Testis (tissue), 5 donors: ENCODE data around the gene ALG3. TPM values are rescaled to one million over a fixed set of nuclear protein-coding genes. Genes with fewer than 3 reads are reported as not detected.

Experiments used
- DNase-seq: peaks from one replicate; pipeline ENCODE4 v3.0.0-alpha.2; 2019
- H3K27ac ChIP-seq, 2 donors: fragments of 200-600 bp; sonication (generic); one replicate each; pipeline ENCODE4 v1.5.1; 2019
- H3K27me3 ChIP-seq: fragments of 200-600 bp; sonication (generic); one replicate; pipeline ENCODE4 v1.5.1; 2019
- H3K36me3 ChIP-seq: fragments of 200-600 bp; sonication (generic); one replicate; pipeline ENCODE4 v1.5.1; 2017; ENCODE audit warnings: low read depth; ENCODE audit errors: missing control alignments
- H3K4me1 ChIP-seq: fragments of 200-600 bp; sonication (generic); one replicate; pipeline ENCODE4 v1.5.1; 2019
- H3K4me3 ChIP-seq, 2 donors: fragments of 200-600 bp; sonication (generic); one replicate each; pipeline ENCODE4 v1.5.1; 2017 to 2019
- H3K9me3 ChIP-seq: fragments of 200-600 bp; sonication (generic); one replicate; pipeline ENCODE4 v1.5.1; 2017
- POLR2A ChIP-seq: fragments of 450-650 bp; IDR thresholded peaks from one replicate; pipeline ENCODE4 v1.6.1; 2017; ENCODE audit warnings: antibody characterized with exemption, mild to moderate bottlenecking, moderate library complexity
- WGBS, 2 donors: methylation state at CpG; one replicate each; pipeline ENCODE4 v1.1.5; 2018; 5-methylcytosine and 5-hydroxymethylcytosine counted together
- intact Hi-C: fragments of 100-400 bp; cut with DNase I; formaldehyde crosslinking; loops from one replicate; pipeline ENCODE4 v1.15.1; 2023; ENCODE audit warnings: low total_unique reads
- long read RNA-seq, 2 donors: transcript quantifications; one replicate each; lab custom pipeline, GENCODE V29; 2026
- polyA plus RNA-seq: library from polyadenylated mRNA; stranded (reverse); fragments of 350-450 nt; fragmentation: Illumina TruSeq; extraction: RNeasy Lipid Tissue Mini Kit (QIAGEN cat#74804); gene quantifications from one replicate; pipeline ENCODE4 v1.2.3, GENCODE V29; 2014; ENCODE audit warnings: low read depth, low replicate concordance; ENCODE audit not compliant: insufficient read depth
- total RNA-seq, 2 donors: library from RNA; depleted of rRNA; stranded (reverse); fragments of >200 nt; gene quantifications; one replicate each; pipeline ENCODE4 v1.2.3, GENCODE V29; 2016
- TF ChIP-seq, protein P1 (sequence below), 3 experiments: fragments of 450-650 bp in 2 of 3; fragments of 200-600 bp in 1 of 3; sonication (generic) in 1 of 3; IDR thresholded peaks; one replicate each; pipeline ENCODE4 v1.5.1; 2016 to 2019; ENCODE audit warnings: antibody characterized with exemption in 3 of 3, mild to moderate bottlenecking in 2 of 3, moderate library complexity in 1 of 3

ALG3 gene
- total RNA-seq (10 to 100 TPM; 79.4 to 91.7 TPM), polyA plus RNA-seq (58.7 TPM)
- long read RNA-seq, donor 1, transcript ALG3-201 (9 exons, 1,528 nt): major isoform, 8 of 236 reads
- long read RNA-seq, donor 1, partial matches to known transcripts: 194 of 236 reads
- long read RNA-seq, donor 1, other reads (novel, unspliced or antisense): 31 of 236 reads
- long read RNA-seq, donor 2, transcript ALG3-201 (9 exons, 1,528 nt): major isoform, 5 of 13 reads
- long read RNA-seq, donor 2, partial matches to known transcripts: 5 of 13 reads
- long read RNA-seq, donor 2, other reads (novel, unspliced or antisense): 0 of 13 reads

DNA sequence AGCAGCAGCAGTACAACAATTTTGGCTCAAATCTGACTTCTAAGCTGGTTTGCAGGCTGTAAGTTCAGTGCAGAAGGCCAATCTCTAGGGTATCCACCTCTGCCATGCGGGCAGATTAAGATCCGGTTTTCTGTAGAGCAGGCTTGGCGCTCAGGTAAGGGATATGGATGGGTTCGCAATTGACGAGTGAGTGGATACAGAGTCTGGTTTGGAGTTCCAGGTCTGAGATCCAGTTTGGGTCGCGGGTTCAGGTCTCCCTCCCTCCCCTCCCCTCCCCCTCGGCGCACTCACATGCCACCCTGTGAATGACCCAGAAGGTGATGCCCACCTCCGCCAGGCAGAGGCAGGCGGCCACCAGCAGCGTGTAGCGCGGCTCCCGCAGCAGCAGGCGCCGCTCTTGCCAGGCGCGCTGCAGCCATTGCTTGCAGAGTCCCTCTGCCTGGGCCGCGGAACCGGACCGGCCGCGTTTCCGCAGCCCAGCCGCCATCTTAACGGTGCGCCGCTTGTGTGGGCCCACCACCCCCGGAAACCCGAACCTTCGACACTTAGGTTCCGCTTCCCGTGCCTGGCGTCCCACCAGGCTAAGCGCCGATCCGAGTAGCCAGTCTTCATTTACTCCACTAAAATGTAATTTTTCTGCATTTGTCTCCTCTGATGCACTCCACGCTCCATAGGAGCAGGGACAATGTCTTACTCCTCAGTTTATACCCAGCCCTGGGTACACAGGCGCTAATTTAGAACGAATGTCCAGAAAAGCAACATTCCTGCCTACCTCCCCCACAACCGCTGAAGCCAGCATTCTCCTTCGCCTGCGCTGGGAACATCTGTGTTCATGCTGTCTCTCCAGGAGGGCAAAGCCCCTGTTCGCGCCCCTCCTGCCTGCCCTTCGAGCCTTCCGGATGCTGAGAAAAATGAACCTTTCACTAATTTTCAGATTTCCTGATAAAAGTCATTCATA, at the start of gene ALG3:
ALG3 (minus strand) TSS at position 509 of the 958 bp plus-strand sequence; CDS start at position 487, 22 bp downstream.
- Histone ChIP-seq H3K4me3 (peak within 1 kb of the TSS; percentile 81 to 84), H3K27me3 (no peaks in the 10 kb centered on the region), H3K36me3 (no peaks in the 10 kb centered on the region), H3K27ac (peak within 1 kb of the TSS; percentile 73 to 81), H3K4me1 (peaks cover 10% of the 10 kb centered on the region), H3K9me3 (no peaks in the 10 kb centered on the region)
- WGBS, 2 donors: 0% methylated on average over 37 to 49 of the region's 49 CpGs
- intact Hi-C loops: loop anchor here (10.0 kb wide), 1 partner anchor 354 kb away; no protein-coding TSS in a partner anchor
- DNase-seq: peak; percentile 86
- TF ChIP-seq, protein P1, sequence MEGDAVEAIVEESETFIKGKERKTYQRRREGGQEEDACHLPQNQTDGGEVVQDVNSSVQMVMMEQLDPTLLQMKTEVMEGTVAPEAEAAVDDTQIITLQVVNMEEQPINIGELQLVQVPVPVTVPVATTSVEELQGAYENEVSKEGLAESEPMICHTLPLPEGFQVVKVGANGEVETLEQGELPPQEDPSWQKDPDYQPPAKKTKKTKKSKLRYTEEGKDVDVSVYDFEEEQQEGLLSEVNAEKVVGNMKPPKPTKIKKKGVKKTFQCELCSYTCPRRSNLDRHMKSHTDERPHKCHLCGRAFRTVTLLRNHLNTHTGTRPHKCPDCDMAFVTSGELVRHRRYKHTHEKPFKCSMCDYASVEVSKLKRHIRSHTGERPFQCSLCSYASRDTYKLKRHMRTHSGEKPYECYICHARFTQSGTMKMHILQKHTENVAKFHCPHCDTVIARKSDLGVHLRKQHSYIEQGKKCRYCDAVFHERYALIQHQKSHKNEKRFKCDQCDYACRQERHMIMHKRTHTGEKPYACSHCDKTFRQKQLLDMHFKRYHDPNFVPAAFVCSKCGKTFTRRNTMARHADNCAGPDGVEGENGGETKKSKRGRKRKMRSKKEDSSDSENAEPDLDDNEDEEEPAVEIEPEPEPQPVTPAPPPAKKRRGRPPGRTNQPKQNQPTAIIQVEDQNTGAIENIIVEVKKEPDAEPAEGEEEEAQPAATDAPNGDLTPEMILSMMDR (IDR thresholded peaks at IDR 0.05): no peak
- no peak for TF ChIP-seq POLR2A

DNA sequence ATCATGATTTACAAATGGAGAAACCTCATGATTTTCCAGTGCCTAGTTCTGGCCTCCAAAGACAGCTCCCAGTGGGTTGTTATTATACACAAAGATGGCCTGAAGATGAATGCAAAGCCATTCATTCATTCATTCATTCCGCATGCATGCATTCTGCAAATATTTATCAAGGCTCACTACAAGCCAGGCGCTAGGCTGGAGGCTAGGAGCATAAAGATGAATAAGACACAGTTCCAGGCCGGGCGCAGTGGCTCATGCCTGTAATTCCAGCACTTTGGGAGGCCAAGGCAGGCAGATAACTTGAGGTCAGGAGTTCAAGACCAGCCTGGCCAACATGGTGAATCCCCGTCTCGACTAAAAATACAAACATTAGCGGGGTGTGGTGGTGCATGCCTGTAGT, 47.9 kb upstream of the ALG3 start:
- DNase-seq: no peak
- Histone ChIP-seq H3K36me3 (no peaks in the 10 kb centered on the region), H3K27me3 (no peaks in the 10 kb centered on the region), H3K4me3 (no peak overlapping the region), H3K9me3 (no peaks in the 10 kb centered on the region), H3K4me1 (peaks cover 10% of the 10 kb centered on the region), H3K27ac (no peak overlapping the region)
- no peak for TF ChIP-seq POLR2A
- TF ChIP-seq, protein P1 (IDR thresholded peaks at IDR 0.05): no peak
- WGBS, 2 donors: 72 to 79% methylated on average over 7 of the region's 7 CpGs
- intact Hi-C loops: no loop called here

DNA sequence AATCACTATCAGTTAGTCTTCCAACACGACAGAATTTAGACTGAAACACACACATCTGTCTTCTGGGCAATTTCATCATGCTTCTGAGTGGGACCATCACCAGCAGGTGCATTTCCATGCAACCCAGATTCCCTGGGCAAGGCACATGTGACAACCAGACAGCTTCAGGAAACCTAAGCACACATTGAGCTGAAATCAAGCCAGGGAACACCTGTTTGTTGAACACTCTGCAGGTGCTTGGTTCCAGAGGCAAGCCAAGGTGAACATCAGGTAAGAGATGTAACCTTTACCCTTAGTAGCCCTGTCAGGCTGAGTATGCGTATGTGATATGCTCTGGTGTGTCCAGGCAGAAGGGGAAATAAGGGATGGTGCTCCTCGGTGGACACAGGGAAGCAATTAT, 47.0 kb upstream of the ALG3 start:
- no peak for DNase-seq
- 71 to 77% methylated on average over 3 of the region's 3 CpGs for WGBS, 2 donors
- no peak overlapping the region for H3K4me3 ChIP-seq
- H3K27me3 ChIP-seq: no peaks in the 10 kb centered on the region
- no peak for TF ChIP-seq POLR2A
- no peaks in the 10 kb centered on the region for H3K9me3 ChIP-seq
- H3K4me1 ChIP-seq: peaks cover 10% of the 10 kb centered on the region
- no peak overlapping the region for H3K27ac ChIP-seq
- H3K36me3 ChIP-seq: no peaks in the 10 kb centered on the region
- intact Hi-C loops: no loop called here

DNA sequence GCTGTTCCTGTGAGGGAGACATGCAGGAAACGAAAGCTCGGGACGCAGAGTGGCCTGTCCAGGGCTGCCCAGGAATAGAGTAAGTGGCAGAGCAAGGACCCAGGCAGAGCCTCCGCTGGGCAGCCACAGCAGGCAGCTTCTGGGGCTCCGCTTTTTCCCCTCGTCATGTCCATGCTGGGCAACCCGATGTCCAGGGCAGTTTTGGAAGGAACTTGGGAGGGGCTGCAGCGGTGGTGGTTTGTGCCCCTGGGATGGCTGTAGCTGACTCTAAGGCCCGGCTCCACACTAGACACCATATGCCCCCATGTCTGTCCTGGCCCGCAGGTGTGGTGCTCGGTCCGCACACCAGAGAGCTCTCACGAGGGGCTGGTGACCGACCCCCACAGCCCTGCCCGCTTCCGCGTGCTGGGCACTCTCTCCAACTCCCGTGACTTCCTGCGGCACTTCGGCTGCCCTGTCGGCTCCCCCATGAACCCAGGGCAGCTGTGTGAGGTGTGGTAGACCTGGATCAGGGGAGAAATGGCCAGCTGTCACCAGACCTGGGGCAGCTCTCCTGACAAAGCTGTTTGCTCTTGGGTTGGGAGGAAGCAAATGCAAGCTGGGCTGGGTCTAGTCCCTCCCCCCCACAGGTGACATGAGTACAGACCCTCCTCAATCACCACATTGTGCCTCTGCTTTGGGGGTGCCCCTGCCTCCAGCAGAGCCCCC, 43.1 kb upstream of the ALG3 start:
- Histone ChIP-seq H3K9me3 (no peaks in the 10 kb centered on the region), H3K4me3 (no peak overlapping the region), H3K36me3 (no peaks in the 10 kb centered on the region), H3K27ac (no peak overlapping the region), H3K27me3 (no peaks in the 10 kb centered on the region), H3K4me1 (no peaks in the 10 kb centered on the region)
- no peak for TF ChIP-seq POLR2A
- TF ChIP-seq, protein P1 (IDR thresholded peaks at IDR 0.05): no peak
- WGBS, 2 donors: 87 to 89% methylated on average over 6 to 21 of the region's 21 CpGs
- intact Hi-C loops: no loop called here
- no peak for DNase-seq
